Gastroesophageal sphincter (tissue), 4 donors: Measurements from ENCODE around the gene MBD6. TPM values are rescaled to one million over a fixed set of nuclear protein-coding genes. Genes with fewer than 3 reads are reported as not detected.

Experiments used
- ATAC-seq: fragments of 150-250 bp; one replicate; pipeline ENCODE4 v1.9.1; 2016; ENCODE audit warnings: mild to moderate bottlenecking, moderate library complexity
- H3K27ac ChIP-seq, 4 donors: fragments of 200-600 bp; sonication (generic) in 3 of 4; 1 replicate in 3 of 4; 2 replicates in 1 of 4; pipeline ENCODE4 v1.5.1; 2016 to 2019
- H3K27me3 ChIP-seq: fragments of 200-600 bp; sonication (generic); one replicate; pipeline ENCODE4 v1.5.1; 2019
- H3K36me3 ChIP-seq, 2 donors: fragments of 200-600 bp; sonication (generic); one replicate each; pipeline ENCODE4 v1.5.1; 2019; ENCODE audit warnings: control low read depth in 1 of 2
- H3K4me1 ChIP-seq, 3 donors: fragments of 200-600 bp; sonication (generic); 1 replicate in 2 of 3; 2 replicates in 1 of 3; pipeline ENCODE4 v1.5.1; 2016 to 2019; ENCODE audit warnings: control low read depth in 2 of 3
- H3K4me3 ChIP-seq, 2 donors: fragments of 200-600 bp; sonication (generic); one replicate each; pipeline ENCODE4 v1.5.1; 2019; ENCODE audit warnings: mild to moderate bottlenecking in 1 of 2, moderate library complexity in 1 of 2
- H3K9me3 ChIP-seq, 3 donors: fragments of 200-600 bp; sonication (generic); one replicate each; pipeline ENCODE4 v1.5.1; 2017 to 2019; ENCODE audit warnings: control low read depth in 2 of 3
- EP300 ChIP-seq: sonication (generic); formaldehyde crosslinking; IDR thresholded peaks from one replicate; pipeline ENCODE4 v1.6.1; 2017; ENCODE audit warnings: antibody characterized with exemption, mild to moderate bottlenecking
- POLR2A ChIP-seq, 2 donors: fragments of 450-650 bp; IDR thresholded peaks; one replicate each; pipeline ENCODE4 v1.6.1; 2017; ENCODE audit warnings: antibody characterized with exemption in 2 of 2, mild to moderate bottlenecking in 2 of 2, moderate library complexity in 1 of 2
- POLR2AphosphoS5 ChIP-seq: sonication (generic); formaldehyde crosslinking; IDR thresholded peaks from one replicate; pipeline ENCODE4 v1.6.1; 2017; ENCODE audit warnings: antibody characterized with exemption
- WGBS, 2 donors: methylation state at CpG; one replicate each; pipeline ENCODE4 v1.1.5; 2018; ENCODE audit warnings: low coverage in 1 of 2; 5-methylcytosine and 5-hydroxymethylcytosine counted together
- total RNA-seq, 4 donors: library from RNA; depleted of rRNA; stranded (reverse); fragments of >200 nt; gene quantifications; one replicate each; pipeline ENCODE4 v1.1.0, GENCODE V29; 2016
- TF ChIP-seq, protein P1 (sequence below), 4 experiments: fragments of 200-600 bp in 2 of 4; fragments of 450-650 bp in 2 of 4; sonication (generic) in 1 of 4; IDR thresholded peaks; one replicate each; pipeline ENCODE4 v1.5.1; 2017 to 2019; ENCODE audit warnings: antibody characterized with exemption in 4 of 4, mild to moderate bottlenecking in 2 of 4, moderate library complexity in 2 of 4

The MBD6 gene
- total RNA-seq, 4 donors from 2014 or later: 8.9 to 22.6 (median 19.7) TPM

DNA sequence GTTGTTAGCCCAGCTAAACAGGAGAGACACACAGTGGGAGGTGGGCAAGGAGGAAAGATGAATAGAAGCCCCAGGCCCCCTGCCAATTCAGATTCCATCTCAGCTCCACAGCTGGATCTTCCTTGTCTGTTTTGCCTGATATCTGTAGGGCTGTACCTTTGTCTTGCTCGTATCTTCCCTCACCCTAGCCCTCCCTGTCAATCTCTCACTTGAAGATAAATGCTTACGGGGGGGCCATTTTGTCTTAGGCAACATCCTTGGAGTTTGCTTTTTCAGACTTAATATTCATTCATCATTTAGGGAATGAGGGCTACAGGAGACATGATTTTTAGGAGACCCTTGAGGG is 29.7 kb downstream of the MBD6 start:
- Histone ChIP-seq H3K27me3 (peaks cover 28% of the 10 kb centered on the region), H3K9me3 (no peaks in the 10 kb centered on the region), H3K4me1 (peaks cover 0 to 19% (median 5%) of the 10 kb centered on the region in 3 donors), H3K4me3 (no peak overlapping the region), H3K27ac (no peak overlapping the region), H3K36me3 (no peaks in the 10 kb centered on the region)
- TF ChIP-seq POLR2AphosphoS5: no peak
- TF ChIP-seq, protein P1, sequence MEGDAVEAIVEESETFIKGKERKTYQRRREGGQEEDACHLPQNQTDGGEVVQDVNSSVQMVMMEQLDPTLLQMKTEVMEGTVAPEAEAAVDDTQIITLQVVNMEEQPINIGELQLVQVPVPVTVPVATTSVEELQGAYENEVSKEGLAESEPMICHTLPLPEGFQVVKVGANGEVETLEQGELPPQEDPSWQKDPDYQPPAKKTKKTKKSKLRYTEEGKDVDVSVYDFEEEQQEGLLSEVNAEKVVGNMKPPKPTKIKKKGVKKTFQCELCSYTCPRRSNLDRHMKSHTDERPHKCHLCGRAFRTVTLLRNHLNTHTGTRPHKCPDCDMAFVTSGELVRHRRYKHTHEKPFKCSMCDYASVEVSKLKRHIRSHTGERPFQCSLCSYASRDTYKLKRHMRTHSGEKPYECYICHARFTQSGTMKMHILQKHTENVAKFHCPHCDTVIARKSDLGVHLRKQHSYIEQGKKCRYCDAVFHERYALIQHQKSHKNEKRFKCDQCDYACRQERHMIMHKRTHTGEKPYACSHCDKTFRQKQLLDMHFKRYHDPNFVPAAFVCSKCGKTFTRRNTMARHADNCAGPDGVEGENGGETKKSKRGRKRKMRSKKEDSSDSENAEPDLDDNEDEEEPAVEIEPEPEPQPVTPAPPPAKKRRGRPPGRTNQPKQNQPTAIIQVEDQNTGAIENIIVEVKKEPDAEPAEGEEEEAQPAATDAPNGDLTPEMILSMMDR (IDR thresholded peaks at IDR 0.05): no peak
- no peak for TF ChIP-seq POLR2A (IDR thresholded peaks at IDR 0.05)
- TF ChIP-seq EP300: no peak
- WGBS, 2 donors: 73 to 83% methylated on average over 2 of the region's 2 CpGs
- ATAC-seq: no peak

DNA sequence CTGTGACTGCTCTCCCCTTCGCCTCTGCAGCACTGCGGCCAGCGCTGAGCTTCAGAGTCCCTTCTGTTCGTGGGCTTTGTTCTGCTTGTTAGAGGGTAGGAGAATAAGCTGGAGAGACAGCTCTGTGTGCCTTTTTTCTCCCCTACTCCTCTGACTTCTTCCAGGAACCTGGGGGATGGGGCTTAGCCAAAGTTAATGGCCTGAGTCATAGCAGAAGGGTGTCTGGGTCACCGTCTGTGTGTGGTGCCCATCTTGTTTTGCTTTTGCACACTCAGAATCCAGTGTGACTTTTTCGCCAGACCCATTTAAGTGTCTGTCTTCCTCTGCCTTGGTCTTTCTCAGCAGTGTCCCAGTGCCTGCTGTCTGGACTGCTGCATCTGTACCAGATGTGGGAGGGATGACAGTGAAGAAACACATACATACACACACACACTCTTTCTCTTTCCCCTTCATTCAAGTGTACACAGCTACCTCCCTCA is 30.2 kb downstream of the MBD6 start:
- Histone ChIP-seq H3K36me3 (no peaks in the 10 kb centered on the region), H3K27ac (no peak overlapping the region), H3K4me1 (peaks cover 0 to 16% (median 5%) of the 10 kb centered on the region in 3 donors), H3K9me3 (no peaks in the 10 kb centered on the region), H3K27me3 (peaks cover 28% of the 10 kb centered on the region), H3K4me3 (no peak overlapping the region)
- 33 to 71% methylated on average over 1 to 6 of the region's 6 CpGs for WGBS, 2 donors
- TF ChIP-seq POLR2AphosphoS5 (no peak), POLR2A (IDR thresholded peaks at IDR 0.05) (no peak), EP300 (no peak)
- TF ChIP-seq, protein P1 (IDR thresholded peaks at IDR 0.05): no peak
- ATAC-seq: no peak

DNA sequence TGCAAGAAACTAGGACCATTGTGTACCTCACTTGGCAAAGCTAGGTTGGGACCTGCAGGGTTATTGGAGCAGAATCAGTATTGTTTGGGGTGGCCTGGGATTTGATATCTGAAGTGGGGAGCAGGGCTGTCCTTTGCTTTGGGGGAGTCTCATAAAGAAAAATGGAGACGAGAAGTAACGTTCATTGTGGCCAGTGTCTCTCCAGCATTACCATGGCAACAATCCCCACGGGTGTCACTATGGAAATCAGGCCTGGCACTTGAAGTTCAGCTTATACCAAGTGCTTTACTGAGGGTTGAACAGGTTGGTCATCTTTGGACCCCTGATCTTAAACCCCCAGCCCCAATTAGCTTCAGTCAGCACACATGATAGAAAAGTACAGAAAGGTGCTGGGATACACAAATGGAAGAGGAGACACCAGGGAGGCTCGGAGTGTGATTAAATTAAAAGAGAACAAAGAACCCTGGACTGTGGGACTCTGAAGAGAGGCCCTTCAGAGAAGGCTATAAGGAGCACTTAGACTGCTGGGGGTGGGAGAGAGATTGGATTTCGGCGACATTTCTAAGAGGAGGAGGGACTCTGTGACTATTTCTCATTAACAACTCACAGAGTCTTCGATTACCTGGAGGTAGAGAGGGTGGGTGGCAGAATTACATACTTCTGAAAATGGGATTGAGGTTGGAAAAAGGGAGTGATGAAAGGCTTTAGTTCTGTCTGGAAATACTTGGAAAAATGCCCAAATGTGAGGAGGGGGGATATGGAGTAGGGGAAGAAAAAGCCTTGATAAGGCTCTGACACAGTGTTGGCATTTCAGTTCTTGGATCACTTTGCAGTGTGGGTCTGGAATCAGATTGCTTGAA is 30.9 kb downstream of the MBD6 start:
- ATAC-seq: no peak
- H3K9me3 ChIP-seq: no peaks in the 10 kb centered on the region
- TF ChIP-seq, protein P1 (IDR thresholded peaks at IDR 0.05): no peak
- no peak for TF ChIP-seq EP300
- no peak for TF ChIP-seq POLR2A (IDR thresholded peaks at IDR 0.05)
- TF ChIP-seq POLR2AphosphoS5: no peak
- peaks cover 0 to 16% (median 5%) of the 10 kb centered on the region in 3 donors for H3K4me1 ChIP-seq
- no peak overlapping the region for H3K4me3 ChIP-seq
- peaks cover 23% of the 10 kb centered on the region for H3K27me3 ChIP-seq
- H3K27ac ChIP-seq: no peak overlapping the region
- 67 to 75% methylated on average over 3 to 6 of the region's 7 CpGs for WGBS, 2 donors
- H3K36me3 ChIP-seq: no peaks in the 10 kb centered on the region

DNA sequence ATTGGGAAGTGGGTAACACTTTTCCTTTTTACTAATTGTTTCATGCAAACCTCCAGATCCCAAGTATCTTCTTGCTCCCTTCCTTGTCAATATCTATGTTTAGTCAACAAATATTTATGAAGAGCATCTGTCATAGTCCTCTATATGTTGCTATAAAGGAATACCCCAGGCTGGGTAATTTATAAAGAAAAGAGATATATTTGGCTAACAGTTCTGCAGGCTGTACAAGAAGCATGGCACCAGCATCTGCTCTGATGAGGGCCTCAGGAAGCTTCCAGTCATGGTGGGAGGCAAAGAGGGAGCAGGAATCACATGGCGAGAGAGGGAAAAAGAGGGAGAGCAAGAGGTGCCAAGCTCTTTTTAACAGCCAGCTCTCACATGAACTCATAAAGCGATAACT is 31.8 kb downstream of the MBD6 start:
- Histone ChIP-seq H3K27me3 (peaks cover 14% of the 10 kb centered on the region), H3K4me1 (peaks cover 0 to 13% (median 5%) of the 10 kb centered on the region in 3 donors), H3K4me3 (no peak overlapping the region), H3K36me3 (no peaks in the 10 kb centered on the region), H3K27ac (no peak overlapping the region), H3K9me3 (no peaks in the 10 kb centered on the region)
- 85 to 100% methylated on average over 1 to 2 of the region's 2 CpGs for WGBS, 2 donors
- no peak for ATAC-seq
- TF ChIP-seq EP300 (no peak), POLR2AphosphoS5 (no peak), POLR2A (IDR thresholded peaks at IDR 0.05) (no peak)
- TF ChIP-seq, protein P1 (IDR thresholded peaks at IDR 0.05): no peak

DNA sequence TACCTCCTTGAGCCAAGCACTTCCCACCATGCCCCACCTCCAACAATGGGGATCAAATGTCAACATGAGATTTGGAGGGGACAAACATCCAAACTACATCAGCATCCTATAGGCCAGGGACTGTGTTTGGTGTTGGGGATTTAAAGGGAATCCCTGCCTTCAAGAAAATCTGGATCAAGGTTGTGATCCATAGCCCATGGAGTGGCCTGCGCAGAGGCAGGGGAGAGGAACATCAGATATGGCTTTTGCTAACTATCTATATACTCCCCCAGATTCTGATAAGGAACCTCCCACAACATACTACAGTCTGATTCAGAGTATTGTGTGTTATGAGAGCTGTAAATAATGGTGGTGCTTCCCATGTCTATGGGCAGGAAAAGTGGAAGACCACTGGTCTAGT is 32.3 kb downstream of the MBD6 start:
- ATAC-seq: no peak
- H3K27me3 ChIP-seq: peaks cover 9% of the 10 kb centered on the region
- TF ChIP-seq, protein P1 (IDR thresholded peaks at IDR 0.05): no peak
- TF ChIP-seq POLR2AphosphoS5: no peak
- no peak for TF ChIP-seq POLR2A (IDR thresholded peaks at IDR 0.05)
- no peak for TF ChIP-seq EP300
- WGBS, 2 donors: 100% methylated on average over 1 of the region's 1 CpG
- peaks cover 0 to 8% (median 5%) of the 10 kb centered on the region in 3 donors for H3K4me1 ChIP-seq
- no peak overlapping the region for H3K4me3 ChIP-seq
- no peak overlapping the region for H3K27ac ChIP-seq
- no peaks in the 10 kb centered on the region for H3K36me3 ChIP-seq
- H3K9me3 ChIP-seq: no peaks in the 10 kb centered on the region
